HepG2 (cell line): ENCODE measurements around the gene USP27X. TPM values are rescaled to one million over a fixed set of nuclear protein-coding genes. Genes with fewer than 3 reads are reported as not detected.

Experiments used
- AKAP8 ChIP-seq: sonication (generic); formaldehyde crosslinking; IDR thresholded peaks from 2 replicates; pipeline ENCODE4 v1.5.1; 2020; ENCODE audit warnings: mild to moderate bottlenecking, missing genetic modification reagents
- FOXM1 ChIP-seq: sonication (generic); formaldehyde crosslinking; IDR thresholded peaks from 2 replicates; pipeline ENCODE4 v1.5.0; 2020; ENCODE audit warnings: missing genetic modification reagents
- KDM1A ChIP-seq: IDR thresholded peaks from 2 replicates; pipeline ENCODE4 v1.6.1; 2016; ENCODE audit warnings: missing compliant biosample characterization
- MTA3 ChIP-seq: sonication (generic); formaldehyde crosslinking; IDR thresholded peaks from 2 replicates; pipeline ENCODE4 v1.4.0; 2020; ENCODE audit warnings: missing genetic modification reagents
- NFKB2 ChIP-seq: sonication (generic); formaldehyde crosslinking; IDR thresholded peaks from 2 replicates; pipeline ENCODE4 v1.4.0; 2020; ENCODE audit warnings: missing genetic modification reagents, borderline replicate concordance
- SATB2 ChIP-seq: sonication (generic); formaldehyde crosslinking; IDR thresholded peaks from 2 replicates; pipeline ENCODE4 v1.5.0; 2020; ENCODE audit warnings: missing genetic modification reagents
- SOX13 ChIP-seq, 3 experiments: fragments of 450-650 bp in 1 of 3; sonication (generic) in 1 of 3; formaldehyde crosslinking in 1 of 3; IDR thresholded peaks in 2 of 3; conservative IDR thresholded peaks in 1 of 3; 2 replicates each; pipeline versions ENCODE4 v1.5.0 to v1.6.1; 2016 to 2020; ENCODE audit warnings: antibody characterized with exemption in 1 of 3, mild to moderate bottlenecking in 1 of 3, missing compliant biosample characterization in 1 of 3, missing genetic modification reagents in 1 of 3, moderate library complexity in 1 of 3
- ZBED4 ChIP-seq: sonication (generic); formaldehyde crosslinking; IDR thresholded peaks from 2 replicates; pipeline ENCODE4 v1.4.0; 2020; ENCODE audit warnings: missing genetic modification reagents, borderline replicate concordance
- ZFX ChIP-seq: sonication (generic); formaldehyde crosslinking; IDR thresholded peaks from 2 replicates; pipeline ENCODE4 v1.4.0; 2020; ENCODE audit warnings: mild to moderate bottlenecking, low read depth, missing genetic modification reagents, moderate library complexity
- ZNF333 ChIP-seq: sonication (generic); formaldehyde crosslinking; IDR thresholded peaks from 2 replicates; pipeline ENCODE4 v1.4.0; 2020; ENCODE audit warnings: mild to moderate bottlenecking, missing genetic modification reagents, borderline replicate concordance
- ZNF484 ChIP-seq: sonication (generic); formaldehyde crosslinking; IDR thresholded peaks from 2 replicates; pipeline ENCODE4 v1.5.1; 2020; ENCODE audit warnings: mild to moderate bottlenecking, low read depth, missing genetic modification reagents, borderline replicate concordance
- polyA plus RNA-seq, 8 experiments: library from polyadenylated mRNA; depleted of rRNA in 3 of 8; stranded (reverse) in 7 of 8; unstranded in 1 of 8; fragments of >200 nt; fragmentation: Illumina TruSeq in 4 of 8; extraction: Trizol in 4 of 8; gene quantifications; 2 replicates each; pipeline versions ENCODE4 v1.2.1 to v1.2.3, GENCODE V29; 2011 to 2016; ENCODE audit warnings: low read depth in 4 of 8, missing spikeins in 1 of 8, mixed read lengths in 1 of 8; ENCODE audit not compliant: insufficient read depth in 1 of 8
- total RNA-seq, 5 experiments: library from RNA; depleted of rRNA; stranded (reverse); fragments of >200 nt; fragmentation: Illumina TruSeq; extraction: Trizol; gene quantifications; 2 replicates each; pipeline ENCODE4 v1.2.3, GENCODE V29; 2016; ENCODE audit warnings: low read depth in 1 of 5
- TF ChIP-seq, protein P1 (sequence below): IDR thresholded peaks from 2 replicates; pipeline ENCODE4 v1.6.1; 2016; ENCODE audit warnings: mild to moderate bottlenecking
- TF ChIP-seq, protein P2 (sequence below): sonication (generic); formaldehyde crosslinking; IDR thresholded peaks from 2 replicates; pipeline ENCODE4 v1.4.0; 2020; ENCODE audit warnings: missing genetic modification reagents
- TF ChIP-seq, protein P3 (sequence below): sonication (generic); formaldehyde crosslinking; IDR thresholded peaks from 2 replicates; pipeline ENCODE4 v1.4.0; 2020; ENCODE audit warnings: mild to moderate bottlenecking, missing genetic modification reagents

USP27X gene
- total and polyA plus RNA-seq, 2 of the 13 experiments (the other 11 are each of a cell fraction or from before 2014, with no cell fraction given) = 7.2 to 9.7 TPM

DNA sequence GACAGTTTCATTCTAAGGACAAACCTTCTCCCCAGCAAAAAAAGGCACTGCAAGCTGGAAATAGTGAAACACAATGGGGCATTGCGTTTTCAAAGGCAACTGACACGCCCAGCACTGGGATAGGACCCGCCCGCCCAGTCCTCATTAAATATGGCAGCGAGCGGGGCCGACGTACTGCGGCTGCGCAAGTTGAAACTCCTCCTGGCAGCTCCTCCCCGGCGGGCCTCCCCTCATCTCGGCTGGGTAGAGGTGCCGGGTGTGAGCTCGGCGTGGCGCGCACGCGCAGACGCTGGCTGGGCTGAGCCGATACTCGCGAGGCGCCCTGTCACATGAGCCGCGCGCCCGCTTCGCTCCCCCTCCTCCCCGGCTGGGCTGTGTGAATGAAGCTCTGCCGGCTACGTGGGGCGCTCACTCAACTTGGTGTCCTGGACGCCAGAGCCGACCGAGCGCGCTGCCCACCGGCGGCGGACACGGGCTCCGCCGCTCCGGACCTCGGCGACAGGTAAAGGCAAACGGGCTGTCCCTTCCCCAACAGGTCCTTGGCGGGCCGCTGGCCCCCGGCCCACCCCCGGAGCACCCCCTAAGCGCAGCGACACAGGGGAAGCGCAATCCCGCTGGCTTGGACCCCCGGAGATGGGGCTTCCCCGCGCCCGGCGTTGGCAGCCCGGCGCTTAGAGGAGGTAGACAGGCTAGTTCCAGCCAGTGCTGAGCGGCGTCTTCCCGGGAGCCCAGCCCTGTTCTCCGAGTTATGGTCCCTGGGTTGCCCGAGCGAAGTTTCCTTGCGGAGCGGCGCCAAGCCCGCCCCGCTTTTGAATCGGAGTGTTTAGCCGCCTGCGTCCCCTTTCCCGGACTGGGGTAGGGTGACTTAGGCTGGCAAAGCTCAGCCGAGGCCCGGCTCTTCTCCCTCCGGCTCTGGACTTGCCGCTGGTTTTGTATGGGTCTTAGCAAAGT is 43.3 kb downstream of the USP27X start, which contains the start of gene CLCN5 (continued):
- TF ChIP-seq, protein P1, sequence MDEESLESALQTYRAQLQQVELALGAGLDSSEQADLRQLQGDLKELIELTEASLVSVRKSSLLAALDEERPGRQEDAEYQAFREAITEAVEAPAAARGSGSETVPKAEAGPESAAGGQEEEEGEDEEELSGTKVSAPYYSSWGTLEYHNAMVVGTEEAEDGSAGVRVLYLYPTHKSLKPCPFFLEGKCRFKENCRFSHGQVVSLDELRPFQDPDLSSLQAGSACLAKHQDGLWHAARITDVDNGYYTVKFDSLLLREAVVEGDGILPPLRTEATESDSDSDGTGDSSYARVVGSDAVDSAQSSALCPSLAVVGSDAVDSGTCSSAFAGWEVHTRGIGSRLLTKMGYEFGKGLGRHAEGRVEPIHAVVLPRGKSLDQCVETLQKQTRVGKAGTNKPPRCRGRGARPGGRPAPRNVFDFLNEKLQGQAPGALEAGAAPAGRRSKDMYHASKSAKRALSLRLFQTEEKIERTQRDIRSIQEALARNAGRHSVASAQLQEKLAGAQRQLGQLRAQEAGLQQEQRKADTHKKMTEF (CRISPR knock-in tag) = no peak; the same call in 1 of the 2 replicates
- no peak for TF ChIP-seq KDM1A
- TF ChIP-seq NFKB2 (CRISPR knock-in tag) = 0 out of 2 replicates have a peak, but pooled peaks have one; percentile 36
- TF ChIP-seq ZFX (CRISPR knock-in tag) = no peak
- TF ChIP-seq, protein P2, sequence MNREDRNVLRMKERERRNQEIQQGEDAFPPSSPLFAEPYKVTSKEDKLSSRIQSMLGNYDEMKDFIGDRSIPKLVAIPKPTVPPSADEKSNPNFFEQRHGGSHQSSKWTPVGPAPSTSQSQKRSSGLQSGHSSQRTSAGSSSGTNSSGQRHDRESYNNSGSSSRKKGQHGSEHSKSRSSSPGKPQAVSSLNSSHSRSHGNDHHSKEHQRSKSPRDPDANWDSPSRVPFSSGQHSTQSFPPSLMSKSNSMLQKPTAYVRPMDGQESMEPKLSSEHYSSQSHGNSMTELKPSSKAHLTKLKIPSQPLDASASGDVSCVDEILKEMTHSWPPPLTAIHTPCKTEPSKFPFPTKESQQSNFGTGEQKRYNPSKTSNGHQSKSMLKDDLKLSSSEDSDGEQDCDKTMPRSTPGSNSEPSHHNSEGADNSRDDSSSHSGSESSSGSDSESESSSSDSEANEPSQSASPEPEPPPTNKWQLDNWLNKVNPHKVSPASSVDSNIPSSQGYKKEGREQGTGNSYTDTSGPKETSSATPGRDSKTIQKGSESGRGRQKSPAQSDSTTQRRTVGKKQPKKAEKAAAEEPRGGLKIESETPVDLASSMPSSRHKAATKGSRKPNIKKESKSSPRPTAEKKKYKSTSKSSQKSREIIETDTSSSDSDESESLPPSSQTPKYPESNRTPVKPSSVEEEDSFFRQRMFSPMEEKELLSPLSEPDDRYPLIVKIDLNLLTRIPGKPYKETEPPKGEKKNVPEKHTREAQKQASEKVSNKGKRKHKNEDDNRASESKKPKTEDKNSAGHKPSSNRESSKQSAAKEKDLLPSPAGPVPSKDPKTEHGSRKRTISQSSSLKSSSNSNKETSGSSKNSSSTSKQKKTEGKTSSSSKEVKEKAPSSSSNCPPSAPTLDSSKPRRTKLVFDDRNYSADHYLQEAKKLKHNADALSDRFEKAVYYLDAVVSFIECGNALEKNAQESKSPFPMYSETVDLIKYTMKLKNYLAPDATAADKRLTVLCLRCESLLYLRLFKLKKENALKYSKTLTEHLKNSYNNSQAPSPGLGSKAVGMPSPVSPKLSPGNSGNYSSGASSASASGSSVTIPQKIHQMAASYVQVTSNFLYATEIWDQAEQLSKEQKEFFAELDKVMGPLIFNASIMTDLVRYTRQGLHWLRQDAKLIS (CRISPR knock-in tag) = no peak
- TF ChIP-seq ZNF333 (CRISPR knock-in tag) = no peak
- TF ChIP-seq, protein P3, sequence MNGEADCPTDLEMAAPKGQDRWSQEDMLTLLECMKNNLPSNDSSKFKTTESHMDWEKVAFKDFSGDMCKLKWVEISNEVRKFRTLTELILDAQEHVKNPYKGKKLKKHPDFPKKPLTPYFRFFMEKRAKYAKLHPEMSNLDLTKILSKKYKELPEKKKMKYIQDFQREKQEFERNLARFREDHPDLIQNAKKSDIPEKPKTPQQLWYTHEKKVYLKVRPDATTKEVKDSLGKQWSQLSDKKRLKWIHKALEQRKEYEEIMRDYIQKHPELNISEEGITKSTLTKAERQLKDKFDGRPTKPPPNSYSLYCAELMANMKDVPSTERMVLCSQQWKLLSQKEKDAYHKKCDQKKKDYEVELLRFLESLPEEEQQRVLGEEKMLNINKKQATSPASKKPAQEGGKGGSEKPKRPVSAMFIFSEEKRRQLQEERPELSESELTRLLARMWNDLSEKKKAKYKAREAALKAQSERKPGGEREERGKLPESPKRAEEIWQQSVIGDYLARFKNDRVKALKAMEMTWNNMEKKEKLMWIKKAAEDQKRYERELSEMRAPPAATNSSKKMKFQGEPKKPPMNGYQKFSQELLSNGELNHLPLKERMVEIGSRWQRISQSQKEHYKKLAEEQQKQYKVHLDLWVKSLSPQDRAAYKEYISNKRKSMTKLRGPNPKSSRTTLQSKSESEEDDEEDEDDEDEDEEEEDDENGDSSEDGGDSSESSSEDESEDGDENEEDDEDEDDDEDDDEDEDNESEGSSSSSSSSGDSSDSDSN (CRISPR knock-in tag) = peak; percentile 73
- no peak for TF ChIP-seq FOXM1 (CRISPR knock-in tag)
- no peak for TF ChIP-seq SATB2
- TF ChIP-seq ZNF484 (CRISPR knock-in tag) = no peak
- TF ChIP-seq AKAP8 = no peak
- TF ChIP-seq ZBED4 (CRISPR knock-in tag) = no peak
- no peak for TF ChIP-seq MTA3 (CRISPR knock-in tag)
- no peak for TF ChIP-seq SOX13 (IDR thresholded peaks at IDR 0.05)
- peak in 1 of 2 experiments; percentile 4; a peak in 1 of 4 replicates for TF ChIP-seq SOX13 (CRISPR knock-in tag; conservative IDR thresholded peaks at IDR 0.05 in 1 of 2, IDR thresholded peaks at IDR 0.05 in 1 of 2)
